Measurements from ENCODE around the gene PTAFR.

The PTAFR gene

GRCh38 chr1:28129150-28129549 lies 47.3 kb downstream of the PTAFR start:
- H3K4me3 ChIP-seq (ENCODE audit: low read depth, low read length): no peak overlapping the region
- no peak for DNase-seq (ENCODE audit: low read depth, low spot score)
- CTCF ChIA-PET: interaction anchor here (1.0 kb wide), 1 partner anchor 38 kb away, joined by 3 read pairs; no protein-coding TSS in a partner anchor
- POLR2A ChIA-PET: no interaction called here
- no peak for TF ChIP-seq CTCF (IDR thresholded peaks at IDR 0.05; ENCODE audit: insufficient read depth, low read length, missing control alignments)

- ChIA-PET POLR2A (no interaction called here), CTCF (interaction anchor here (0.6 to 1.2 kb wide), 2 partner anchors 36 to 121 kb away, joined by 3 read pairs; no protein-coding TSS in a partner anchor)
Observed at GRCh38 chr1:28127617-28128257, 48.8 kb downstream of the PTAFR start.

GRCh38 chr1:28126783-28127490 lies 49.6 kb downstream of the PTAFR start:
- DNase-seq (ENCODE audit: low read depth, low spot score): no peak
- ChIA-PET CTCF (interaction anchor here (0.9 to 1.2 kb wide), 2 partner anchors 9 to 35 kb away, joined by 3 read pairs; no protein-coding TSS in a partner anchor), POLR2A (interaction anchor here (0.6 kb wide), 1 partner anchor 14 kb away, joined by 4 read pairs; no protein-coding TSS in a partner anchor)
- TF ChIP-seq CTCF (IDR thresholded peaks at IDR 0.05; ENCODE audit: insufficient read depth, low read length, missing control alignments): no peak
- H3K4me3 ChIP-seq (ENCODE audit: low read depth, low read length): no peak overlapping the region

More at GRCh38 chr1:28127617-28128257, 48.8 kb downstream of the PTAFR start:
- DNase-seq (ENCODE audit: low read depth, low spot score): no peak
- no peak for TF ChIP-seq CTCF (IDR thresholded peaks at IDR 0.05; ENCODE audit: insufficient read depth, low read length, missing control alignments)
- H3K4me3 ChIP-seq (ENCODE audit: low read depth, low read length): no peak overlapping the region

- ChIA-PET CTCF (interaction anchor here (0.9 kb wide), 1 partner anchor 10 kb away, joined by 3 read pairs; no protein-coding TSS in a partner anchor), POLR2A (interaction anchor here (0.6 kb wide), 1 partner anchor 13 kb away, joined by 4 read pairs; no protein-coding TSS in a partner anchor)
- TF ChIP-seq CTCF (IDR thresholded peaks at IDR 0.05; ENCODE audit: insufficient read depth, low read length, missing control alignments): no peak
- no peak for DNase-seq (ENCODE audit: low read depth, low spot score)
- no peak overlapping the region for H3K4me3 ChIP-seq (ENCODE audit: low read depth, low read length)
Observed at GRCh38 chr1:28126212-28126611, 50.3 kb downstream of the PTAFR start.

- no peak for TF ChIP-seq CTCF (IDR thresholded peaks at IDR 0.05; ENCODE audit: insufficient read depth, low read length, missing control alignments)
- POLR2A ChIA-PET: no interaction called here
- DNase-seq (ENCODE audit: low read depth, low spot score): no peak
- CTCF ChIA-PET: interaction anchor here (1.0 kb wide), 1 partner anchor 32 kb away, joined by 4 read pairs; no protein-coding TSS in a partner anchor
- H3K4me3 ChIP-seq (ENCODE audit: low read depth, low read length): no peak overlapping the region
Observed at GRCh38 chr1:28123461-28123961, 53.0 kb downstream of the PTAFR start.

GRCh38 chr1:28122183-28122582 lies 54.3 kb downstream of the PTAFR start:
- H3K4me3 ChIP-seq (ENCODE audit: low read depth, low read length): no peak overlapping the region
- CTCF ChIA-PET: interaction anchor here (0.6 to 1.0 kb wide), 2 partner anchors 26 to 31 kb away, joined by 3 to 4 read pairs; no protein-coding TSS in a partner anchor
- POLR2A ChIA-PET: interaction anchor here (0.7 kb wide), 1 partner anchor 34 kb away, joined by 5 read pairs; the partner anchor contains the start of gene EYA3
- no peak for TF ChIP-seq CTCF (IDR thresholded peaks at IDR 0.05; ENCODE audit: insufficient read depth, low read length, missing control alignments)
- no peak for DNase-seq (ENCODE audit: low read depth, low spot score)

All from AG04449 (cell line).